Heart left ventricle (tissue), 13 donors: ENCODE measurements around the gene ZNG1B.
"Not testable (repeated sequence)": the region's sequence is repeated elsewhere in the genome, so short reads cannot be mapped to it uniquely, and the experiment has no call there.

Experiments used
- CTCF ChIP-seq, 12 donors: fragments of 200-600 bp; sonication (generic) in 4 of 12; IDR thresholded peaks; one replicate each; pipeline versions ENCODE4 v1.5.0 to v1.8.0; 2018 to 2022; ENCODE audit warnings: antibody characterized with exemption in 12 of 12, mild to moderate bottlenecking in 5 of 12
- POLR2A ChIP-seq, 2 donors: fragments of 450-650 bp; IDR thresholded peaks; one replicate each; pipeline ENCODE4 v1.6.1; 2017; ENCODE audit warnings: antibody characterized with exemption in 2 of 2, mild to moderate bottlenecking in 2 of 2, moderate library complexity in 2 of 2
- donor health status: ischemic (EF 13 %, LVEDD 7.1; RV severe dilation, severe dysfunction).
- donor health status: DM: no; HTN: yes; CAD: no.
- donor health status: DM: no; HTN: no; CAD: no.
- donor health status: ischemic (EF 25% LVEDD 6.9; RV normal size, moderate dysfunction).
- donor health status: ischemic (EF 25% LVEDD 5.7; RV mildly dilated, moderate dysfunction).
- donor health status: ischemic (EF 35%, LVEDD 5.7; RV mildly dilated, moderate dysfunction).
- donor health status: nonischemic (EF 11% LVEDD 7.7; RV severe dilation, severe dysfunction).
- donor health status: DM: yes; HTN: yes; CAD: no.
- donor health status: PGD.
- donor health status: ischemic (EF 29% LVEDD 5.4; RV normal size, mild dysfunction).
- donor health status: nonischemic (EF 23%, LVEDD 6.1; RV moderate dilation, normal function).

- TF ChIP-seq CTCF, POLR2A (IDR thresholded peaks at IDR 0.05): not testable (repeated sequence)
Observed at GRCh38 chr2:113532991-113533390, 95.5 kb downstream of the ZNG1B start.
